ENCODE measurements around the gene KANSL1.

KANSL1 gene

GRCh38 chr17:46197530-46197929 is 4.3 kb upstream of the KANSL1 start:
- H3K27ac ChIP-seq = no peak overlapping the region
- no peak for DNase-seq (ENCODE audit: low spot score)
- ChIA-PET POLR2A (ENCODE audit: low non-redundant PET) (no interaction called here), CTCF (interaction anchor here (0.5 kb wide), 1 partner anchor 77 kb away, joined by 3 read pairs; no protein-coding TSS in a partner anchor)
- TF ChIP-seq CTCF (conservative IDR thresholded peaks at IDR 0.05; ENCODE audit: low read depth) = no peak

GRCh38 chr17:46195939-46196716 is 2.9 kb upstream of the KANSL1 start:
- H3K27ac ChIP-seq = no peak overlapping the region
- no peak for DNase-seq (ENCODE audit: low spot score)
- POLR2A ChIA-PET (ENCODE audit: low non-redundant PET) = no interaction called here
- TF ChIP-seq CTCF (conservative IDR thresholded peaks at IDR 0.05; ENCODE audit: low read depth) = no peak
- CTCF ChIA-PET = interaction anchor here (0.6 kb wide), 1 partner anchor 468 kb away, joined by 5 read pairs; no protein-coding TSS in a partner anchor

DNA sequence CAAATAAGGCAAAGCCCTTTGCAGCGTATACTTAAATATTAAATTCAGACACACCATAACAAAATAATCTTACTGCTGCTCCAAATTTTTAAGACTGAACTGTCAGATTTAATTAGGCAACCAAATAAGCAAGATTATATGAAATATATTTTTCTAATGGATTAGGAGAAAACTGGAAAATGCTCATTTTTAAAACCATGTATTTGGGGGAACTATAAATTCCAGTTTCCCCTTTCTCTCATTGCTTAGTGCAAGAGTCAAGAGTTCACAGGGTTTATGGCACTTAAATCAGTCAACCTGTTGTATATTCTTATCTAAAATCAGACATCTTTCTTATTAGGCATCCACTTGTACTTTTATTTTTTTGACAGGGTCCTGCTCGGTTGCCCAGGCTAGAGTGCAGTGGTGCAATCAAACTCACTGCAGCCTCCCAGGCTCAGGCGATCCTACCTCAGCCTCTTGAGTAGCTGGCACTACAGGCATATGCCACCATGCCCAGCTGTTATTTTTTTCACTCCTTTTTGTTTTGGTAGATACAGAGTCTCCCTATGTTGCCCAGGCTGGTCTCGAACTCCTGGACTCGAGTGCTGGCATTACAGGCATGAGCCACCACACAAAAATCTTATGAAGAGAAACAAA is 2.1 kb upstream of the KANSL1 start:
- CTCF ChIA-PET = no interaction called here
- TF ChIP-seq CTCF (conservative IDR thresholded peaks at IDR 0.05; ENCODE audit: low read depth) = peak; percentile 38
- POLR2A ChIA-PET (ENCODE audit: low non-redundant PET) = no interaction called here
- DNase-seq (ENCODE audit: low spot score) = no peak
- H3K27ac ChIP-seq = no peak overlapping the region

DNA sequence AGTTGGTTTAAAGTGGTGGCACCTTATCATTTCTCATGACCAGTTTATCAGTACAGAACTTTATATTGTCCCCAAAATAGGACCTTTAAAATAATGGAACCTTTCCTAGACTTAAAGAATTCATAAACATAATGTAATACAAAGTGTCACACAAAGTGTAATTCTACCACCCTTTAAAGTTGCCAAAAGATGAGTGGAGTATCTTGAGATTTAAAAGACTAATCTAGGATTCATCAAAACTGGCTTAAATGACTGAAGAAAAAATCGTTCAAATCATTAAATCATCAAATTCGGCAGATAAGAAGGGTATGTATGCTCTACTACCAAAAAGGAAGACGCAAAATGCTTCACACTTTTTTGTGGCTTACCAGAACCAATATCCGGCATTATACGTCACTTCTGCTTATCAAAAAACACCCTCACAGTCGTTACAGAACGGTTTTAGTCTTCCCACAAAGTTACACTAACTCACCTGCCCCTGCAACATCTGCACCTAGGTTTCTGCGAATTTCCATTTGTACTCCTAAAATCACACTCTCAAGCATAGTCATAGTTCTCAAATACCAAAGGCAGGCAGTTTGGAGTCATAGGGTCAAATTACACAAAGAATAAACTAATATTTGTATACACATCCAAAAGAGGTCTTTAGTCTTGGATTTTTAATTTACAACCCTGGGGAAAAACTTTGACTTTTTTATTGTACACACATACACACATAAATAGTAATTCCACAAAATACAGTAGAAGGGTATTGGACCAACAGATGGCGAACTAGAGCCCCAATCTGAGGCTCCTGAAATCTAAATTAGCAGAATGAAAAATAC is 1.4 kb upstream of the KANSL1 start:
- peak; percentile 92 for TF ChIP-seq CTCF (conservative IDR thresholded peaks at IDR 0.05; ENCODE audit: low read depth)
- peak overlapping the region; percentile 100 for H3K27ac ChIP-seq
- peak; percentile 56 for DNase-seq (ENCODE audit: low spot score)
- CTCF ChIA-PET = interaction anchor here (0.8 to 0.9 kb wide), 2 partner anchors 13 to 155 kb away, joined by 3 to 5 read pairs; no protein-coding TSS in a partner anchor
- POLR2A ChIA-PET (ENCODE audit: low non-redundant PET) = no interaction called here

DNA sequence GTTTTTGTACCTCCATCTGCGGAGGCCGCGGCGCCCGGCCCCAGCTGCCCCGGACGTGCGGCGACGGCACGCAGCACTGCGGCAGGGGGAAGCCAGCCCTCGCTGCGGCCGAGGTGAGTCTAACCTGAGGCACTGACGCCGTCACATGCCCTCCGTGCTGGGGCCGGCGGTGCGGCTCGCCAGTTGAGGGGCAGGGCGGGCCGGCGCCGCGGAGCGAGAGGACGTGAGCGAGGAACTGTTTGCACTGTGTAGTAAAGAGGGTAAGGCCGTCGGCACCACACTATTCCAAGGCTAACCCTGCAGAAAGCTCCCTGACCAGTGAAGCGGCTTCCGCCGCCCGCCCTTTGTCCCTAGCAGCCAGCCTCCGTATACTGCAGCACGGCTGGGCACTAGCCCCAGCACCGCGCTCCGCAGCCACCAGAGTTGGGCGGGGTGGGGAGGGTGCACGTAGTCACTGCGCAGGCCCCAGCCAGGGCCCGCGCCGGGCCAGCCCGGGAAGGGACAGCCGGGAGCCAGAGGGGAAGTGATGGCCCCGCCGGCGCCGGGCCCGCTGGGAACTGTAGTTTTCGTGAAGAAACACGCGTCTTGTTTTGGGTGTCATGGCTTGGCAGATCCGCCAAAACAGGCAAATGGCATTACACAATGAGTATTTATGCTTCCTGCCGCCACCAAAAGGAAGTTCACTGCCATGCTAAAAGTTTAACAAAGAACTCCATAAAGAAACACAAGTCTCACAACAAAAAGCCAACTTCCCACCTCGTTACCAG is 580 bp upstream of the KANSL1 start:
- ChIA-PET CTCF (interaction anchor here (0.6 to 0.9 kb wide), 7 partner anchors 12 to 1222 kb away, joined by 3 to 6 read pairs (median 3); no protein-coding TSS in a partner anchor), POLR2A (ENCODE audit: low non-redundant PET) (no interaction called here)
- H3K27ac ChIP-seq = peak overlapping the region; percentile 100

More for the DNA sequence above, 580 bp upstream of the KANSL1 start:
- peak; percentile 46 for TF ChIP-seq CTCF (conservative IDR thresholded peaks at IDR 0.05; ENCODE audit: low read depth)
- peak; percentile 96 for DNase-seq (ENCODE audit: low spot score)

Measured in RWPE1 (cell line).